HCT116 (cell line): ENCODE results near the gene PANK4.
"Not testable (repeated sequence)": the region's sequence is repeated elsewhere in the genome, so short reads cannot be mapped to it uniquely, and the experiment has no call there.

Experiments used
- CEBPB ChIP-seq: IDR thresholded peaks from 2 replicates; pipeline ENCODE4 v1.6.1; 2012; ENCODE audit warnings: low read depth
- CTCF ChIP-seq, 3 experiments: fragments of 200-600 bp in 1 of 3; sonication (generic) in 1 of 3; IDR thresholded peaks in 2 of 3; conservative IDR thresholded peaks in 1 of 3; 2 replicates each; pipeline ENCODE4 v1.5.1; 2012 to 2017; ENCODE audit warnings: low read depth in 2 of 3, low read length in 2 of 3, antibody characterized with exemption in 1 of 3, borderline replicate concordance in 1 of 3, control low read depth in 1 of 3, mild to moderate bottlenecking in 1 of 3, mixed read lengths in 1 of 3, mixed run types in 1 of 3, moderate library complexity in 1 of 3; ENCODE audit not compliant: insufficient read depth in 1 of 3
- EZH2 ChIP-seq: fragments of 200-600 bp; sonication (generic); IDR thresholded peaks from 2 replicates; pipeline ENCODE4 v1.6.1; 2017; ENCODE audit warnings: antibody characterized with exemption, mixed run types
- EZH2phosphoT487 ChIP-seq: fragments of 200-600 bp; IDR thresholded peaks from 2 replicates; pipeline ENCODE4 v1.6.1; 2018; ENCODE audit warnings: antibody characterized with exemption, borderline replicate concordance
- FOSL1 ChIP-seq: IDR thresholded peaks from 2 replicates; pipeline ENCODE4 v1.6.1; 2012; ENCODE audit warnings: low read depth
- MAX ChIP-seq: IDR thresholded peaks from 2 replicates; pipeline ENCODE4 v1.6.1; 2012
- POLR2A ChIP-seq: IDR thresholded peaks from 2 replicates; pipeline ENCODE4 v1.7.0; 2011; ENCODE audit warnings: borderline replicate concordance; ENCODE audit not compliant: insufficient read depth, insufficient read length; ENCODE audit errors: extremely low read depth
- REST ChIP-seq: IDR thresholded peaks from 2 replicates; pipeline ENCODE4 v1.6.1; 2012; ENCODE audit warnings: low read depth
- SIN3A ChIP-seq: IDR thresholded peaks from 2 replicates; pipeline ENCODE4 v1.6.1; 2012; ENCODE audit warnings: low read depth

- not testable (repeated sequence) for TF ChIP-seq CEBPB; FOSL1; CTCF (IDR thresholded peaks at IDR 0.05 in 2 of 3, conservative IDR thresholded peaks at IDR 0.05 in 1 of 3; ENCODE audit: borderline replicate concordance in 1 of 3, insufficient read depth in 1 of 3, low read depth in 2 of 3, low read length in 2 of 3); POLR2A; EZH2phosphoT487; SIN3A; REST; MAX; EZH2
Observed at GRCh38 chr1:2553076-2553475, 26.7 kb upstream of the PANK4 start.
